GM15510 (cell line): ENCODE data around the gene PAK5.

Source experiments
- POLR2A ChIP-seq: IDR thresholded peaks from 3 replicates; pipeline ENCODE4 v1.6.1; 2011; ENCODE audit warnings: borderline replicate concordance; ENCODE audit not compliant: insufficient read length; ENCODE audit errors: extremely low read depth

Gene PAK5

GRCh38 chr20:9628141-9628540, 210.7 kb downstream of the PAK5 start:
- no peak for TF ChIP-seq POLR2A

DNA sequence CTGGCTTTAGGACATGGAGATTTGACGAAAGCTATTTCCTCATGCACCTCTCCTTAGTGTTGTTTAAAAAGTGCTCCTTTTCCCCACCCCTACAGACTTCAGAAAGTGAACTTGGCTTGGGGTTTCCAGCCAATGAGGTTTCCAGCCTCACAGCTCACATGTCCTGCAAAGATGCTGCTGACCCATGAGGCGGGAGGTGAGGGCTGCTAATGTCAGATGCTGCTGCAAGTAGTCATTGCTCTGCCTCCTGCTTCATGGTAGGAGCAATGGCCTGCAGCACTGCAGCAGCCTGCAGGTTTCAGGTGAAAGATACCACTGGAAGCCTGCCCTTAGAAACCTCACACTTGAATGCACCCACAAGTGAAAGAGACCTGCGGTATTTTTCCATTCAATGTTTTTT, 211.7 kb downstream of the PAK5 start:
- no peak for TF ChIP-seq POLR2A

GRCh38 chr20:9626357-9626756, 212.5 kb downstream of the PAK5 start:
- TF ChIP-seq POLR2A: no peak

- no peak for TF ChIP-seq POLR2A
Measured at GRCh38 chr20:9617940-9618339, 220.9 kb downstream of the PAK5 start.

- TF ChIP-seq POLR2A: no peak
Measured at GRCh38 chr20:9616833-9617461, 221.9 kb downstream of the PAK5 start.

DNA sequence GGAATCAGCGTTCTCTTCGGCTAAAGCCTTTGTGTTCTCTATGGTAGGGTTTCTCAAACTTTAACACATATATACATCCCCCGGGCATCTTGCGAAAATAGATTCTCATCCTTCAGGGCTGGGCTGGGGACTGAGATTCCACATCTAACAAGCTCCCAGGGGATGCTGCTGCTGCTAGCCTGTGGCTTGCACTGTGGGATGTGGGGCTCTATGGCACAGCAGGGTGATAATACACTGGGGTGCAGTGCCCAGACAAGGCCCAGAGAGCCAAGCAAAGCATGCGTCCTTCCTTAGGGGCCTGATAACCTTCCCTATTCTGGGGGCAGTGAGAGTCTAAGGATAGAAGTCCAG, 222.4 kb downstream of the PAK5 start:
- TF ChIP-seq POLR2A: no peak

DNA sequence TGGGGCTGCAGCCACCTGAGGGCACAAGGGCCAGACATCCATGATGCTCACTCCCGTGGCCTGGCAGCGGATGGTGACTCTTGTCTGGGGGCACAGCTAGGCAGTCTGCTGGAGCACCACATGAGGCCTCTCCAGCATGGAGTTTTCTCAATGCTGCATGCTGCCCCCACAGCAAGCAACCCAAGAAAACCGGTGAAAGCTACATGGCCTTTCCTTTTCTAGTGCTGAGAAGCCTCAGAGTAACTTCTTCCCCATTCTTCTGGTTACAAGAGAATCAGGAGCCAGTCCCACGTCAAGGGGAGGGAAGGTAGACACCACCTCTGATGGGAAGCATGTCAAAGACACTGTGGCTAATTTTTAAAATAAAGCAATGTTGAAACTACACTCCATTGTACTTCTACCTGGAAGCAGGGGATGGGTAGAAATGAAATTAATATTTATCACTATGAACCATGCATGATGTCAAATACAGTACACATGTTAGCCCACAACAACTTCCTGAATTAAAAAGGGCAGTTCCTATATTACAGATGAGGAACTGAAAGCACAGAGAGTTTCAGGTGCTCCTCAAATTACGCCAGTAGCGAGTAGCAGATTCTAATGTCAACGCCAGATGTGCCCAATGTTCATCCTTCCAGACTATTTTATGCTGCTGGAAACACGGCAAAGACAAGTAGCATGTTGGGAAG, 223.0 kb downstream of the PAK5 start:
- no peak for TF ChIP-seq POLR2A

DNA sequence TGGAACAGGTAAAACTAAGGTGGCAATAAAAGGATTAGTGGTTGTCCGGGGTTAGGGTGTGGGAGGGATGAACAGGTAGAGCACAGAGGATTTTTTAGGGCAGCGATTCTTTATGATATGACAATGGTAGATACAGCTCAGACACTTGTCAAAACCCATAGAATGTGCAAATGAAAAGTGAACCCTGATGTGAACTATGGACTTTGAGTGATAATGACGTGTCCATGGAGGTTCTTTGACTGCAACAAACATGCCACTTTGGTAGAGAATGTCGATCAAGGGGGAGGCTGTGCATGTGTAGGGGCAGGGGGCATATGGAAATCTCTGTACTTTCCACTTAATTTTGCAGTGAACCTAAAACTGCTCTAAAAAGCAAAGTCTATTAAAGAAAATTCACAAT, 223.8 kb downstream of the PAK5 start:
- TF ChIP-seq POLR2A: no peak

DNA sequence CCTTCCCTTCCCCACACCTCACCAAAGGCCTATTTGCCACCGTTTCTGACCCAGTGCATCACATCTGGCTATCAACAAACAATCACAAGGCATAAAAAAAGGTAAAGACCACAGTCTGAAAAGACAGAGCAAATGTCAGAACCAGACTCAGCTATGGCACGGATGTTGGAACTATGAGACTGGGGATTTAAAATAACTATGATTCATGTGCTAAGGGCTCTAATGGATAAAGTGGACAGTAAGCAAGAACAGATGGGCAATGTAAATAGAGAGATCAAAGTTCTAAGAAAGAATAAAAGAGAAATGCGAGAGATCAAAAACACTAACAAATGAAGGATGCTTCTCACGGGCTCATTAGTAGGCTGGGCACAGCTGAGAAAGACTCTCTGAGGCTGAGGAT, 225.0 kb downstream of the PAK5 start:
- no peak for TF ChIP-seq POLR2A

DNA sequence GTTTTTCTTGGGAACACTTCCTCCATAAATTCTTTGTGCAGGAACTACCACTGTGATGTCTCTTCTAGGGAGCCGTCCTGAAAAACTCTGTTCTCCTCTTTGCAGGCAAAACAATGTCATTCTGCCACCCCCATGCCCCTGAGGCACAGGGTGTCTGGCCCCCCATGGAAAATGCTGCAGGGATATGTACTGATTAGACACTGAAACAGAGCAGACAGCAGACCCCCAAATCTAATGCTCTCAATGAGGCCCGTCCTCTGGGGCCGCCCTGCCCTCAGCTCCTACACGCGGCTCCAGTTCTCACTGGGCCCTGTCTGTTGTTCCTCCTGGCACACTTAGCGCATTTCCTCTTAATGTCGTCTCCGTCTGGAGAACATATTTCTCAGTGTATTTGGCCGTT, 227.0 kb downstream of the PAK5 start:
- no peak for TF ChIP-seq POLR2A

DNA sequence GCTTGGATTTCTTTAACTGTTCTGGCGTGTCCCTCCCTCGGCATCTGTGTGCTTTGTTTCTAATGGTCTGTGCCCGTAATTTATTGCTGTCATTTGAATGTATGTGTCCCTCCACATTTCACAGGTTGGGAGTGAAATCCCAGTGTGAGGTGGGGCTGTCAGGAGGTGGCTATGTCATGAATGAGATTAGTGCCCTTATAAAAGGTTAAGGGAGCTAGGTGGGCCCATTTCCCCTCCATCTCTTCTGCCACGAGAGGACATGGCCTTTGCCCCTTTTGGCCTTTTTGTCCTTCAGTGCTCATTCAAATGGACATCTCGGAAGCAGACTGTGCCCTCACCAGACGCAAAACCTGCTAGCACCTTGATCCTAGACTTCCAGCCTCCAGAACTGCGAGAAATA, 228.2 kb downstream of the PAK5 start:
- TF ChIP-seq POLR2A: no peak

DNA sequence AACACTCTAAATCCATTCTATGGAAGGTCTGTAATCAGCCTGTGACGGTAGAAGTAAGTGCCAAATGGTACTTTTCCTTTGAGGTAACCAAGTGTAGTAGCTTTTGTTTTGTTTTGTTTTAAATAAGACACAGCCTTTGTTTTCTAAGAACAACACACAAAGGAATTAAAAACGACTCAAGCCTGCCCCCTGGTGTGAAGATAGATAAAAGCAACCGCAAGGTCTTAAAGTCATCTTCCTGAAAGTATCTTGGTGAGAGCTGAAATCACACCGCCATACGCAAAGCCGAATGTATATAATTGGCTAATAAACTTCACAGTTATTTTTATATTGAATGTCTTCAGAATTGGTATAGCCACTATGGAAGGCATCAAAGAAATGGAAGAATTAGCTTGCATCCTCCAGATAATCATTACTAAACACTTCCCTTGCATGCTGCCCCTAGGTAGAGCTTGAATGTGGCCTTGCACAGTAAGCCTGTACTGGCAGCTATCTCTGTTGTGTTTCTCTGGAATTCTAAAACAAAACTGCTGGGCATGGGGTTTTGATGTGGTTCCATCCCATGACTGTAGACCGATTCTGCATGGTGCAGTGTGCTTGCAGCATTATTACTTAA, 228.9 kb downstream of the PAK5 start:
- TF ChIP-seq POLR2A: no peak

GRCh38 chr20:9608639-9609340, 230.1 kb downstream of the PAK5 start:
- no peak for TF ChIP-seq POLR2A

DNA sequence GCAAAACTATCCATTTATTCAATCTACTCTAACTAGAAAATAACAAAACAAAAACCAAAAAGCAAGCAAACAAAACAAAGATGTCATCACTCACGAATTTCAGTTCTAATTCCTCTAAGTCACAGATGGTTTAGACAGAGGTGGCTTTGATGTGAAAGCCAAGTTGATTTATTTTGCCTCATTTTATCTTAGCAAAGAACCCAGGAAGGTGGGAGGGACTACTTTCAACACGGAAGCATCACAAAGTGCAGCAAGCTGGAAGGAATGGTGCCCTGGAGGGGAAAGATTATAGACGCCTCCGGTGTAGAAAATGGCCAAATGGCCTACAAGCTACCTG, 236.1 kb downstream of the PAK5 start:
- TF ChIP-seq POLR2A: no peak

GRCh38 chr20:9600562-9600961, 238.3 kb downstream of the PAK5 start:
- TF ChIP-seq POLR2A: no peak

DNA sequence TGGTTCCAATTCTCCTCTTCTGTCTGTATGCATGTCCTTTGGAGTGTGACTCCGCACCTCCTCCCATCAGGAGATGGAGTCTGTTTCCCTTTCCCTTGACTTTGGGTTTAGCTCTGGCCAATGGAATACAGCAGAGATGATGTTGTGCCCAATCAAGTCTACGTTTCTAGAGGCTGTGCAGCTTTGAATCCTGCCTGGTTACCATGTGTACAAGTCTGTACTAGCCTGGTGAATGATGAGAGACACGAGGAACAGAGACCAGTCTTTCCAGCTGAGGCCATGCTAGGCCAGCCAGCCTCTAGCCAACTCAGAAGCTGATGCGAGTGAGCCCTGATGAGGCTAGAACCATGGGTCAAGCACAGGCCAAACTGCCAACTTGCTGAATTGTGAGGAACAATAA, 241.3 kb downstream of the PAK5 start:
- TF ChIP-seq POLR2A: no peak
